HEK293T (cell line): ENCODE measurements around the gene TMEM38A.
A peak's percentile ranks its signal among the peaks of the same experiment; 100 is the strongest.

Source experiments
- CTCF ChIA-PET: fragments of 350-600 bp; formaldehyde crosslinking; extraction: SDS; loops from one replicate; lab custom pipeline; 2021; ENCODE audit warnings: antibody characterized with exemption, inconsistent platforms; lab: Yijun Ruan, JAX
- POLR2A ChIA-PET: fragments of 350-600 bp; formaldehyde crosslinking; extraction: SDS; loops from one replicate; lab custom pipeline; 2020; ENCODE audit warnings: antibody characterized with exemption, inconsistent platforms; lab: Yijun Ruan, JAX
- DNase-seq: peaks from one replicate; pipeline ENCODE4 v3.0.0; 2012; ENCODE audit warnings: mixed read lengths; ENCODE audit errors: extremely low spot score
- ARNT ChIP-seq: fragments of 450-650 bp; IDR thresholded peaks from 2 replicates; pipeline ENCODE4 v1.6.1; 2017; ENCODE audit warnings: mild to moderate bottlenecking
- BHLHE40 ChIP-seq: fragments of 450-650 bp; IDR thresholded peaks from 2 replicates; pipeline ENCODE4 v1.6.1; 2016; ENCODE audit warnings: mild to moderate bottlenecking, moderate library complexity, borderline replicate concordance
- CTBP1 ChIP-seq: fragments of 450-650 bp; IDR thresholded peaks from 2 replicates; pipeline ENCODE4 v1.6.1; 2016; ENCODE audit warnings: borderline replicate concordance
- ELF4 ChIP-seq: fragments of 450-650 bp; IDR thresholded peaks from 2 replicates; pipeline ENCODE4 v1.6.1; 2017; ENCODE audit warnings: antibody characterized with exemption
- FOXA1 ChIP-seq: fragments of 450-650 bp; IDR thresholded peaks from 2 replicates; pipeline ENCODE4 v1.6.1; 2016; ENCODE audit warnings: mild to moderate bottlenecking
- FOXK2 ChIP-seq: fragments of 450-650 bp; IDR thresholded peaks from 2 replicates; pipeline ENCODE4 v1.6.1; 2016; ENCODE audit warnings: mild to moderate bottlenecking
- FOXM1 ChIP-seq: fragments of 450-650 bp; IDR thresholded peaks from 2 replicates; pipeline ENCODE4 v1.6.1; 2017; ENCODE audit warnings: mild to moderate bottlenecking, borderline replicate concordance
- HDGF ChIP-seq: fragments of 450-650 bp; IDR thresholded peaks from 2 replicates; pipeline ENCODE4 v1.6.1; 2017; ENCODE audit warnings: antibody characterized with exemption, borderline replicate concordance
- L3MBTL2 ChIP-seq: fragments of 450-650 bp; conservative IDR thresholded peaks from 2 replicates; pipeline ENCODE4 v1.6.1; 2016; ENCODE audit warnings: mild to moderate bottlenecking
- LEF1 ChIP-seq: fragments of 450-650 bp; IDR thresholded peaks from 2 replicates; pipeline ENCODE4 v1.6.1; 2017; ENCODE audit warnings: mild to moderate bottlenecking, borderline replicate concordance
- NFRKB ChIP-seq: fragments of 450-650 bp; IDR thresholded peaks from 2 replicates; pipeline ENCODE4 v1.6.1; 2016; ENCODE audit warnings: mild to moderate bottlenecking, moderate library complexity
- PKNOX1 ChIP-seq: fragments of 450-650 bp; IDR thresholded peaks from 2 replicates; pipeline ENCODE4 v1.6.1; 2016
- SP1 ChIP-seq: fragments of 450-650 bp; IDR thresholded peaks from 2 replicates; pipeline ENCODE4 v1.6.1; 2017
- SUZ12 ChIP-seq: fragments of 450-650 bp; IDR thresholded peaks from 2 replicates; pipeline ENCODE4 v1.6.1; 2016; ENCODE audit warnings: mild to moderate bottlenecking
- TARDBP ChIP-seq: fragments of 450-650 bp; IDR thresholded peaks from 2 replicates; pipeline ENCODE4 v1.6.1; 2016
- ZNF384 ChIP-seq: fragments of 450-650 bp; IDR thresholded peaks from 2 replicates; pipeline ENCODE4 v1.6.1; 2016

Gene TMEM38A

GRCh38 chr19:16628183-16628983 lies 32.6 kb upstream of the TMEM38A start, which contains the start of gene MED26:
Gene MED26, minus strand, starts transcription at chr19:16628204. Its CDS starts 261 bp downstream, at chr19:16627943.
- POLR2A ChIA-PET, result interaction anchor here (0.6 to 3.9 kb wide), 15 partner anchors 9 to 148 kb away, joined by 3 to 20 read pairs (median 3); partner anchors contain the start of genes SLC35E1, SMIM7 and TMEM38A
- CTCF ChIA-PET, result no interaction called here
- TF ChIP-seq LEF1 (no peak), L3MBTL2 (peak; percentile 72), FOXM1 (no peak), ARNT (0 out of 2 replicates have a peak, but pooled peaks have one; percentile 34), HDGF (no peak), FOXK2 (no peak), SP1 (no peak), FOXA1 (no peak), TARDBP (no peak), PKNOX1 (no peak), SUZ12 (no peak), ELF4 (no peak)
- DNase-seq, result peak; percentile 99

- ChIA-PET POLR2A (interaction anchor here (1.1 to 3.9 kb wide), 6 partner anchors 9 to 56 kb away, joined by 3 to 20 read pairs (median 7); partner anchors contain the start of genes SLC35E1, SMIM7 and TMEM38A), CTCF (no interaction called here)
- no peak for TF ChIP-seq LEF1
- TF ChIP-seq L3MBTL2, result peak; percentile 29; the same call in 1 of the 2 replicates
- DNase-seq, result no peak
These were observed 31.8 kb upstream of the TMEM38A start for GRCh38 chr19:16628984-16629691.

GRCh38 chr19:16631465-16631864 lies 29.5 kb upstream of the TMEM38A start:
- POLR2A ChIA-PET, result no interaction called here
- no peak for DNase-seq
- CTCF ChIA-PET, result no interaction called here
- TF ChIP-seq SP1 (no peak), CTBP1 (no peak), FOXA1 (no peak), BHLHE40 (no peak), ELF4 (no peak), NFRKB (no peak), ARNT (no peak)

DNA sequence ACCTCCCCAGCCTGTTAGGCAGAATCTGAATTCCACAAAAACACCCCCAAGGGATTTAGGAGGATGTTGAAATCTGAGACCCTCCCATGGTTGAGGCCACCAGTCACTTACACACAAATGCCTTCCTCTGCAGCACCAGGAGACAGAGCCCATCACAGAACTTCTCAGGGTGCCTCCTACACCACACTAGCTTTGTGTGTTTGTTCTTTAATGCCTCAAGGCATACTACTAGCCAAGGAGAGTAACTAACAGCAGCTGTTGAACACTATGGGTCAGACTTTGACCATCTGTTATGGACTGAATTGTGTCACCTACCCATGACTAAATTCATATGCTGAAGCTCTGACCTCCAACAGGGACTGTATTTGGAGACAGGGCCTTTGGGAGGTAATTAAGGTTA lies 23.4 kb upstream of the TMEM38A start:
- TF ChIP-seq SP1, result no peak
- POLR2A ChIA-PET, result interaction anchor here (0.8 to 1.2 kb wide), 2 partner anchors 9 to 23 kb away, joined by 4 to 5 read pairs; partner anchors contain the start of genes MED26 and TMEM38A
- DNase-seq, result no peak
- CTCF ChIA-PET, result no interaction called here

DNA sequence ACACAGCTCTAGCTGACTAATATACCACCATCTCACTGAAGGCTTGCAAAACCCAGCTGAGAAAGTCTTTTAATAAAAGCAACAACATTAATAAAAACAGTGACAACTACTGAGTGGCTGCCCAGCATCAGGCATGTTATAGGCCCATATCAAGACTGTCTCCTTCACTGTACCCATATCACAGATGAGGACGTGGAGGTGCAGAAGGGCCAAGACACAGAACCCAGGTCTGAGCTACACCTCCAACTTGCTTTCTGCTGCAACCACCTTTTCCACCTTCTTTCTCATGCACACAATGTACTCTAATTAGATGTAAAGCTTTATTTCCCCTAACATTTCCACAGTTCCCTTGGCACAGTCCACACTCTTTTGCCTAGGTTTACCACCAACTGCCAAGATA lies 22.3 kb upstream of the TMEM38A start:
- CTCF ChIA-PET, result no interaction called here
- TF ChIP-seq LEF1 (no peak), FOXM1 (no peak), ARNT (no peak), HDGF (no peak), CTBP1 (no peak), SP1 (no peak), SUZ12 (no peak), ZNF384 (no peak), L3MBTL2 (no peak), ELF4 (no peak), BHLHE40 (no peak), TARDBP (no peak), NFRKB (no peak), FOXA1 (no peak), PKNOX1 (no peak), FOXK2 (no peak)
- DNase-seq, result no peak
- POLR2A ChIA-PET, result interaction anchor here (0.7 kb wide), 2 partner anchors 65 to 69 kb away, joined by 3 to 5 read pairs; no protein-coding TSS in a partner anchor

DNA sequence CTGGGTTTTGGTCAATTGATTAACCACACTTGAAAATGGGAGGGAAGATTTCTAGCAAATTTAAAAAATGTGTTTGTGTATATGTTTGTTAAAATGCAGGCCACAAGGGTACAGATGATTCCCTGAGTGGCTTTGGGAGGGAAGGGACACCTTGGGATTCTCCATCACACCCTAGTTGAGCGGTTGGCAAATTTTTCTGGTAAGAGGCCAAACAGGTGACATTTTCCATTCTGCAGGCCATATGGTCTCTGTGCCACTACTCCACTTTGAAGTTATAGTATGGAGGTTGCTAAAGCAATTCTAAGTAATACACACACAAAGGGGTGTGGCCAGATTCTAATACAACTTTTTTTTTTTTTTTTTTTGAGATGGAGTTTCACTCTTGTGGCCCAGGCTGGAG lies 20.0 kb upstream of the TMEM38A start:
- DNase-seq, result no peak
- TF ChIP-seq SP1 (no peak), CTBP1 (no peak)
- CTCF ChIA-PET, result no interaction called here
- POLR2A ChIA-PET, result no interaction called here

DNA sequence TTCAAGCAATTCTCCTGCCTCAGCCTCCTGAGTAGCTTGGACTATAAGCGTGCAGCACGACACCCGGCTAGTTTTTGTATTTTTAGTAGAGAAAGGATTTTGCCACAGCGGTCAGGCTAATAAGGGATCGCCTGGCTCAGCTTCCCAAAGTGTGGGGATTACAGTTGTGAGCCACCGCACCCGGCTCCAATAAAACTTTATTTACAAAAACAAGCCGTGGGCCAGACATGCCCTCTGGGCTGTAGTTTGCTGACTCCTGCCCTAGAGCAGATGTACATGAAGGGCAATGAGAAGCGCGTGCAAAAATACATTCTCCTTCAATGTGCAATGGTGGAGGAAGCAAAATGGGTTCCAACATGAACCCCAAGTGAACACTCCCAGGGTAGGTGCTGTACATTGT lies 19.2 kb upstream of the TMEM38A start:
- no peak for DNase-seq
- ChIA-PET POLR2A (no interaction called here), CTCF (no interaction called here)
- TF ChIP-seq ZNF384 (no peak), LEF1 (no peak), FOXM1 (no peak), NFRKB (no peak), TARDBP (no peak)
